ENCODE data around the gene SLC24A3.

DNA sequence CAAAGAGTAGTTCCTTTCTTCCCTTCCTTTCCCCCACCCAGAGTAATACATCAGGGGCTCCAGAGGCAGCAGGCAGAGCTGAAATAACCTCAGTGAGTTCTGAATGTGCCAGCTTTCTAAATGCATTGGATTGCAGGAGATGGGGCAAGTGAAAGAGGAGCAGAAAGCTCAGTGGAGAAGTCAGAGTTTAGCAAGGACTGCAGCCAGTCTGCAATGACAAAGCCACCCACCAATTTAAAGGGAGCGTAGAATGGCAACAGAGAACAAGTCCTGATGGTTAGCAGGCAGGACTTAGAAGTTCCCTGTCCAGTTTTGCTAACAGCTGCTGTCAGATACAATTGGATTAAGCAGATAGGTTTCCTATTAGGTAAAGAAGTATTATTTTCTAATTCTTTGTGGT is 342.2 kb downstream of the SLC24A3 start:
- no peak for TF ChIP-seq POLR2A (IDR thresholded peaks at IDR 0.05)
- TF ChIP-seq, protein P1, sequence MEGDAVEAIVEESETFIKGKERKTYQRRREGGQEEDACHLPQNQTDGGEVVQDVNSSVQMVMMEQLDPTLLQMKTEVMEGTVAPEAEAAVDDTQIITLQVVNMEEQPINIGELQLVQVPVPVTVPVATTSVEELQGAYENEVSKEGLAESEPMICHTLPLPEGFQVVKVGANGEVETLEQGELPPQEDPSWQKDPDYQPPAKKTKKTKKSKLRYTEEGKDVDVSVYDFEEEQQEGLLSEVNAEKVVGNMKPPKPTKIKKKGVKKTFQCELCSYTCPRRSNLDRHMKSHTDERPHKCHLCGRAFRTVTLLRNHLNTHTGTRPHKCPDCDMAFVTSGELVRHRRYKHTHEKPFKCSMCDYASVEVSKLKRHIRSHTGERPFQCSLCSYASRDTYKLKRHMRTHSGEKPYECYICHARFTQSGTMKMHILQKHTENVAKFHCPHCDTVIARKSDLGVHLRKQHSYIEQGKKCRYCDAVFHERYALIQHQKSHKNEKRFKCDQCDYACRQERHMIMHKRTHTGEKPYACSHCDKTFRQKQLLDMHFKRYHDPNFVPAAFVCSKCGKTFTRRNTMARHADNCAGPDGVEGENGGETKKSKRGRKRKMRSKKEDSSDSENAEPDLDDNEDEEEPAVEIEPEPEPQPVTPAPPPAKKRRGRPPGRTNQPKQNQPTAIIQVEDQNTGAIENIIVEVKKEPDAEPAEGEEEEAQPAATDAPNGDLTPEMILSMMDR (IDR thresholded peaks at IDR 0.05), result no peak

Measured in sigmoid colon (tissue), 3 donors.